Pancreas (tissue), 10 donors: ENCODE data around the gene GRIK3. TPM values are rescaled to one million over a fixed set of nuclear protein-coding genes. Genes with fewer than 3 reads are reported as not detected.
A peak's percentile ranks its signal among the peaks of the same experiment; 100 is the strongest.

Experiments
- ATAC-seq, 4 donors: fragments of 200-7000 bp; cut with Tn5 transposase; one replicate each; pipeline versions ENCODE4 v1.8.0 to v1.9.1; 2020; ENCODE audit warnings: mild to moderate bottlenecking in 4 of 4, moderate library complexity in 4 of 4
- DNase-seq, 6 donors: peaks; one replicate each; pipeline ENCODE4 v3.0.0-alpha.2; 2020
- FAIRE-seq: peaks from 2 replicates; lab custom pipeline; 2012; peaks lifted over from hg19 to GRCh38; lab: Jason Lieb, UNC
- H3K27ac ChIP-seq, 4 donors: fragments of 200-600 bp; sonication (generic); 1 replicate in 3 of 4; 2 replicates in 1 of 4; pipeline versions ENCODE4 v1.5.0 to v1.8.0; 2020
- H3K27me3 ChIP-seq, 4 donors: fragments of 200-600 bp; one replicate each; pipeline ENCODE4 v1.8.0; 2021
- H3K36me3 ChIP-seq, 3 donors: fragments of 200-600 bp; sonication (generic) in 1 of 3; one replicate each; pipeline versions ENCODE4 v1.5.0 to v1.8.0; 2020 to 2021
- H3K4me1 ChIP-seq, 3 donors: fragments of 200-600 bp; one replicate each; pipeline ENCODE4 v1.8.0; 2021
- H3K4me3 ChIP-seq, 4 donors: fragments of 200-600 bp; sonication (generic) in 2 of 4; one replicate each; pipeline versions ENCODE4 v1.5.0 to v1.8.0; 2020 to 2021
- H3K9me3 ChIP-seq, 4 donors: fragments of 200-600 bp; one replicate each; pipeline ENCODE4 v1.8.0; 2021
- CTCF ChIP-seq, 4 donors: fragments of 200-600 bp; sonication (generic) in 3 of 4; IDR thresholded peaks; one replicate each; pipeline versions ENCODE4 v1.5.0 to v1.8.0; 2021; ENCODE audit warnings: antibody characterized with exemption in 4 of 4
- WGBS, 2 donors: extraction: QIAGEN DNeasy Blood & Tissue Kit; methylation state at CpG; one replicate each; pipeline ENCODE4 v1.1.7; 2013; 5-methylcytosine and 5-hydroxymethylcytosine counted together
- intact Hi-C, 3 donors: fragments of 100-400 bp; cut with DNase I; formaldehyde crosslinking; loops; one replicate each; pipeline versions ENCODE4 v1.11.1 to v1.14.2; 2022
- polyA plus RNA-seq, 2 donors: library from polyadenylated mRNA; stranded (reverse); fragments of 200-250 nt; gene quantifications; one replicate each; pipeline ENCODE4 v1.2.3, GENCODE V29; 2013
- total RNA-seq, 6 donors: library from RNA; stranded (reverse); fragmentation: NEBNext Ultra II Directional in 4 of 6; extraction: Animal tissue kit (Norgen Biotek cat#: 25700) in 4 of 6; gene quantifications; one replicate each; pipeline versions ENCODE4 v1.2.1 to v1.2.4, GENCODE V29; 2021 to 2023
- donor health status: healthy with polysubstance abuse.
- donor health status: DM: no; HTN: no; CAD: no; lungs with moderate emphysema.
- donor health status: DM: no; HTN: no; CAD: no.
- donor health status: control.
- donor health status: control.
- donor health status: Bipolar disorder and iron deficiency.
- donor health status: DM: yes; HTN: yes; CAD: no.
- donor health status: DM: no; HTN: no; CAD: no.
- donor health status: DM: no; HTN: no; CAD: no.
- donor health status: DM: yes; HTN: yes; CAD: no.

The GRIK3 gene
- total and polyA plus RNA-seq, 8 donors, result 0.08 to 0.47 (median 0.23) TPM

- TF ChIP-seq CTCF (IDR thresholded peaks at IDR 0.05), result no peak
- H3K9me3 ChIP-seq, result no peaks in the 10 kb centered on the region
- H3K4me1 ChIP-seq, result no peaks in the 10 kb centered on the region
- WGBS, 2 donors, result 57 to 68% methylated on average over 11 of the region's 11 CpGs
- peak in 2 of 4 donors; percentile 9 to 61 for ATAC-seq
- intact Hi-C loops, result no loop called here
- H3K27ac ChIP-seq, result no peak overlapping the region
- H3K27me3 ChIP-seq, result no peaks in the 10 kb centered on the region
- no peak for DNase-seq
- no peak overlapping the region for H3K4me3 ChIP-seq
- FAIRE-seq, result no peak
- H3K36me3 ChIP-seq, result no peaks in the 10 kb centered on the region
Measured at GRCh38 chr1:36864823-36865601, 169.3 kb downstream of the GRIK3 start.

GRCh38 chr1:36864182-36864822 is 170.0 kb downstream of the GRIK3 start:
- H3K27me3 ChIP-seq, result no peaks in the 10 kb centered on the region
- no peaks in the 10 kb centered on the region for H3K9me3 ChIP-seq
- DNase-seq (no peak), ATAC-seq (peak in 1 of 4 donors; percentile 23), FAIRE-seq (no peak)
- 29 to 38% methylated on average over 6 of the region's 6 CpGs for WGBS, 2 donors
- no peaks in the 10 kb centered on the region for H3K36me3 ChIP-seq
- no peak overlapping the region for H3K27ac ChIP-seq
- TF ChIP-seq CTCF (IDR thresholded peaks at IDR 0.05), result peak in 2 of 4 donors; percentile 7 to 21
- intact Hi-C loops, result no loop called here
- H3K4me3 ChIP-seq, result no peak overlapping the region
- H3K4me1 ChIP-seq, result no peaks in the 10 kb centered on the region

- Histone ChIP-seq H3K9me3 (no peaks in the 10 kb centered on the region), H3K4me1 (no peaks in the 10 kb centered on the region), H3K27ac (no peak overlapping the region), H3K4me3 (no peak overlapping the region), H3K36me3 (no peaks in the 10 kb centered on the region), H3K27me3 (no peaks in the 10 kb centered on the region)
- DNase-seq, result no peak
- intact Hi-C loops, result no loop called here
- TF ChIP-seq CTCF (IDR thresholded peaks at IDR 0.05), result no peak
- no peak for FAIRE-seq
- WGBS, 2 donors, result 50 to 72% methylated on average over 5 of the region's 5 CpGs
- ATAC-seq, result no peak
Measured at GRCh38 chr1:36863500-36863899, 170.8 kb downstream of the GRIK3 start.

- ATAC-seq, result no peak
- Histone ChIP-seq H3K9me3 (no peaks in the 10 kb centered on the region), H3K27ac (no peak overlapping the region), H3K4me1 (no peaks in the 10 kb centered on the region), H3K4me3 (no peak overlapping the region), H3K27me3 (no peaks in the 10 kb centered on the region), H3K36me3 (no peaks in the 10 kb centered on the region)
- intact Hi-C loops, result no loop called here
- WGBS, 2 donors, result 24 to 33% methylated on average over 3 of the region's 3 CpGs
- TF ChIP-seq CTCF (IDR thresholded peaks at IDR 0.05), result no peak
- no peak for DNase-seq
- no peak for FAIRE-seq
Measured at GRCh38 chr1:36863061-36863460, 171.3 kb downstream of the GRIK3 start.

GRCh38 chr1:36861375-36861774 is 172.9 kb downstream of the GRIK3 start:
- no peak for ATAC-seq
- no peaks in the 10 kb centered on the region for H3K27me3 ChIP-seq
- WGBS, 2 donors, result 44 to 57% methylated on average over 2 of the region's 2 CpGs
- no peaks in the 10 kb centered on the region for H3K9me3 ChIP-seq
- H3K27ac ChIP-seq, result no peak overlapping the region
- no peak for TF ChIP-seq CTCF (IDR thresholded peaks at IDR 0.05)
- H3K36me3 ChIP-seq, result no peaks in the 10 kb centered on the region
- DNase-seq, result no peak
- no peak for FAIRE-seq
- no peaks in the 10 kb centered on the region for H3K4me1 ChIP-seq
- intact Hi-C loops, result no loop called here
- H3K4me3 ChIP-seq, result no peak overlapping the region
